ENCODE measurements around the gene MGST1.
"Not testable (repeated sequence)": the region's sequence is repeated elsewhere in the genome, so short reads cannot be mapped to it uniquely, and the experiment has no call there.

Gene MGST1

DNA sequence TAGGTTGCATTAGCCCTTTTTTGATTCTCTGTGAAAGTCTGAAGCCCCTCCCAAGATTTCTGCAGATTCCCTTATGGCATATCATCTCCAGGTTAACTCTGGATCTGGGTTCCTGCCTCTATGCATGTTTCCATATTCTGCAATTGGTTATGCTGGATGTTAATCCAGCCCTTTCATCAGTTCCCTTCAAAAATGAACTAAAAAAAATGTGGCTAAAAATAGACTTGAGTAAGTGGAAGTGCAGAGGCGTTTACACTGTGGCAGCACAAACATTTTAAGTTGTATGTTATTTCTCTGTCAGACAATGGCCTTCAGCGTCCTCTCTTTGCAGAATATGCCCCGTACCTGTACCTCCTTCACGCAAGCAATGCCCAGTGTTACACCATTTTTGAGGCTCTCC lies 11.4 kb downstream of the MGST1 start:
- no peak for DNase-seq

DNA sequence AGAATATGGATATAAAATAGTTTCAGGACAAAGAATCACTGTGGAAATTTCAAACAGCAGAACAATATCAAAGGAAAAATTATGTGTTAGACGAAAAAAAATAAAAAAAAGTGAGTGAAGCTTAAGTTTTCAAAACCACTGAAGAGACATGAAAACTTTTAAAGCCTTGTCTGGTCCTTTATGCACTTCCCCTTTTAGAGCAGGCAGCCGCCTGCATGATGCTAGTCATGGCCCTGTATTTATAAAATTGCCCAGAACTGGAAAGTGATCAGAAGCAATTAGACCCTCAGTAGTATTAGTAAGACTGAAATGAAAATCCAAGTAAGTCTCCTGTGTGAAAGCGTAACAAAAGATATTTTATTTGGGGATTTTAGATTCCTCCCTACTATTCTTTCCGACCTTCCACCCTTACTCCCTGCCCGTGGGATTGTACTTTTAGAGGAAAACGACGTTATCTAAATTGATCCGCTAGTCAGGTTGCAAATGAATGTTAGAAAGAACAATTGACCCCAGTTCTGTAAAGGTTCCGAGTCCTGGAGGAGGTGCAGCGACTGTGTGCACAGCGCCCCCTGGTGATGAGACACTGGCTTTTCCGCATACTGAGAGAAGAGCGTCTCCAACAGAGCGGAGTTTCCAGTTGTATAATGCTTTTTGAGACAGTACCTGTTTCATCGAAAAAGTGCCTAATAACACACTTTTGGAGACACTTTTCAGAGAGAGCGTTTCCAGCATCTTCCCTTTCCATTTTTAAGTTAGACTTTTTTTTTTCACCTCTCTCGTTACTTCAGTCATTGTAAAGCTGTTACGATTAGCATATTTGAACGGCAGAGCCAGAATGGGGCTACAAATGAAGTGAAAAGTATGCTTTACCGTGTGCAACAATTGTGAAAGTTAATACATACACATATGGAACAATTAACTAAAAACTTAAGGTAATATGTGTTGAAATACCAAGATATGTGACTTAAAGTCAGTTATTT lies 12.4 kb downstream of the MGST1 start:
- DNase-seq, result no peak

DNA sequence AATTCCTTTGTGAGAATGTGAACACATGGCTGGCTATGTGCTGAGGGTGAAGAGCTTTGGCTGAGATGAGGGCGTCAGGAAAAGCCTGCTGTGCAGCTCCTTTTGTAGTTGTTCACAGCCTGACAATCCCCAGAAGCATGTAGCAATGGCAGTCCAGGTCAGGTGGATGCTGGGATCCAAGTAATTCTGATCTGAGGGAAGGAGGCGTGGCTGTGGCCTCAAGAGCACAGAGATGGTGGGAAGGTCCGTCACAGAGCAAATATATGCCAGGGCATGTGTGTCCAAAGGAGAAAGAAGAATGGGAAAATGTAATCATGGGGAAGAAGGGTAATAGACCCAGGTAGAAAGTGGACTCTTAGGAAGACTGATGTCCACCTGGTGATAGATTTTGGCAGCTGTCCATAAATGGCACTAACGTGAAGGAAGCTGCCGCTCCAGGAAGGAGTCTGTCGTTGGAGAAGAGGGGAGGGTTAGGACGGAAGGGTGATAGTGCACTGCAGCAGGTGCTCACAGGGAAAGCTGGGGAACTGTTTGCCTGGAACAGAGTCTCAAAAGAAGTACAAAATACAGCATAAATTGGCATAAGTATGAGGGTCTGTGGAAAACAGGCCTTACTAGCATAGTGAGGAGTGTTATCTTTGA lies 13.8 kb downstream of the MGST1 start:
- no peak for DNase-seq

DNA sequence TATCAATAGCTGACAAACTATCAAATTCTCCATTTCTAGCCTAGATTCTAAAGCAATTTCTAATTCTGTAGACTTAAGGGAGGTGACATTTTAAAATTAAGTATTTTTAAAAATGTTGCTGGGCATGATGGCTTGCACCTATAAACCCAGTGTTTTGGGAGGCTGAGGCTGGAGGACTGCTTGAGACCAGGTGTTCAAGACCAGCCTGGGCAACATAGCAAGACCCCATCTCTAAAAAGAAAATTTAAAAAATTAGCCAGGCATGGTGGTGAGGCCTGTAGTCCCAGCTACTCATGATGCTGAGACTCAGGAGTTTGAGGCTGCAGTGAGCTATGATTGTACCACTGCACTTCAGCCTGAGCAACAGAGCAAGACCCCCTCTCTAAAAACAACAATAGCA lies 15.1 kb downstream of the MGST1 start:
- no peak for DNase-seq

DNA sequence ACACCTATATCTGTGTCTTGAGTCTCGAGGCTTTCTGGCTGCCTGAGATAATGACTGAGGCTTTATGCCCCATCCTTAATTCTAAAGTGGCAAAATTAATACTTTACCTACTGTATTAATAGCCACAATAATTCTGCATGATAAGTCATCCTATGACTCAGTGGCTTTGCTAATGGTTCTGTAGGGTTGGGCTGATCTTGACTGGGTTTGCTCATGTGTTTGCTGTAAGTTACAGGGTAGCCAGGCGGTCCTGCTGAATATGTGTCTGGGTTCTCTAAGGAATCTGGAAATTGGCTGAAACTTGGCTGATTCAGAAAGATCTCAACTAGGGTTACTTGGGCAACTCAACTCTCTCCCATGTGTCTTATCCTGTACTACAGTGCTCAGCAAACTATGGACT lies 21.7 kb downstream of the MGST1 start:
- DNase-seq, result no peak

DNA sequence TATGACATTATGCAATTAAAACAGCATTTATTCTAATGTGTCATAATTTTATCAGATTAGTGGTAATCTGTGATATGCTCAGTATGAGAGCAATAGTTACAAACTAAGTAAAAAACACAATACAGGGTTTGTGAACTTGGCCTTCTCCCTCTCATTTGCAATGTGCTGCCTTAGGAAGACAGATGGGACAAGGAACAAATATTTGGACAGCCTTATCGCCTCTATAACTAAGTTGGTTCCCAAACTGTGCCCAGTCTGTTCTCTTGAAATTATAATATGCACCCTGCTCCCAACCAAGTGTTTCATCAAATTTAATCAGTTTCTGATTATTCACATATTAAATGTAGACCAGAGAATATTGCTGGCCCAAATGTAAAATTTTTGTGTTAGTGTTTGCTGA lies 22.7 kb downstream of the MGST1 start:
- DNase-seq, result no peak

DNA sequence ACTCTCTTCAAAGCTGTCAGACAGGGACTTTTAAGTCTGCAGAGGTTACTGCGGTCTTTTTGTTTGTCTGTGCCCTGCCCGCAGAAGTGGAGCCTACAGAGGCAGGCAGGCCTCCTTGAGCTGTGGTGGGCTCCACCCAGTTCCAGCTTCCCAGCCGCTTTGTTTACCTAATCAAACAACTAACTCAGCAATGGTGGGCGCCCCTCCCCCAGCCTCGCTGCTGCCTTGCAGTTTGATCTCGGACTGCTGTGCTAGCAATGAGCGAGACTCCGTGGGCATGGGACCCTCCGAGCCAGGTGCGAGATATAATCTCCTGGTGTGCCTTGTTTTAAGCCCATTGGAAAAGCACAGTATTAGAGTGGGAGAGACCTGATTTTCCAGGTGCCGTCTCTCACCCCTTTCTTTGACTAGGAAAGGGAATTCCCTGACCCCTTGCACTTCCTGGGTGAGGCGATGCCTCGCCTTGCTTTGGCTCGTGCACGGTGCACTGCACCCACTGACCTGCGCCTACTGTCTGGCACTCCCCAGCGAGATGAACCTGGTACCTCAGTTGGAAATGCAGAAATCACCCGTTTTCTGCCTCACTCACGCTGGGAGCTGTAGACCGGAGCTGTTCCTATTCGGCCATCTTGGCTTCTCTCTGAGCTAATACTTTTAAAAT lies 35.3 kb downstream of the MGST1 start:
- DNase-seq, result not testable (repeated sequence)

DNA sequence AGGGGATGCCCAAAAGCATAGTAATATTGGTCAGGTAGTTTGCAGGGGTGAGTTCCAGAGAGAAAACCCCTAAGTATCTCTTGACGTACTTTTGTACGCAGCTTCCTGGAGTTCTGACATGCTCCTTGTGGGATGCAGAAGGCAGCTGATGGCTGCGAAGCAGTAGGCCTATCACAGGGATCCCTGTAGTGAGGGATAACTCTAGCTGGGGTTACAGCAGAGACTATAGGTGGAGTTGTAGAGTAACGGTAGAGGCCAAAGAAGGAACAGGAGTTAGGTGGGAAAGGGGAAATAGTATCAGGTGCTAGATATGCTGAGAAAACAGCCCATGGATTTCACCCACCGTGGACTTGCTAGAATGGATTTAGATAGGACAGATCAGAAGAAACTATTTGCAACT lies 37.3 kb downstream of the MGST1 start:
- no peak for DNase-seq

DNA sequence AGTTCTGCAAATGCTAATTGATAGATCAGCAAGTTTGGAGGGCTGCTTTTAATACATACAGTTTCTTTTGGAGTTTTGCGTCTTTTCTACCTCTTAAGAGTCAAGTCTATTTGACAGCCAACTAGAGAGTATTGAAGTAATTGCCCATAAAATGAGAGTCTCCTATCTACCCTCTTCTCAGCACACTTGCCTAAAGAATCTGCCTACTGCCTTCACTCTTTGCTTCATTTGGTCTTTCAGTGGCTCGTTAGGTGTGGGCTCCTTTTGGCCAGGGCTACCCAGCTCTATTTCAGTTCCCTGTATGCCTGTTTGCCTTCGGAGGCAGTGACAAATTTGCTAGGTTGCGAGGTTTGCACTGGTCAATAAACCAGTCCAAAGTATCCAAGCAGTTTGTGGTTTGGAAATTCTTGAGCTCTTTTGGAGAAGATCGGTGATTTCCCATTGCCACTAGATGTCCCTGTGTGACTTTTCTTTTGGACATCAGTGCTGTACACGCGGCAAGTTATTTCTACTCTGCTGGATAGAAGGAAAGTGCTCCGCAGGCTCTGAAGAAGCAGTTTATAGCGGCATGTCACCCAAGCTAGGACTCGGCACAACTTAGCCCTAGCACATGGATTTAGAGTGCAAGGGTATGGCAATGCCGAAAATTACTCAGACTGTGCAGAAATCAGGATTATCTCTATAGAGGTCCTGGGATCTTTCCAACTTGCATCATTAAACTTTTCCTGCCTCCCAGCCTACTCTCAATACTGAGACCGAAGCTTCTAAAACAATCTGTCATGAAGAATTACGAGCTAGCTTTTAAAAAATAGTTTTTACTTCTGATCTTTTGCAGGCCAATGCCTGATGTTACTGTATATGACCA lies 38.6 kb downstream of the MGST1 start:
- DNase-seq, result no peak

DNA sequence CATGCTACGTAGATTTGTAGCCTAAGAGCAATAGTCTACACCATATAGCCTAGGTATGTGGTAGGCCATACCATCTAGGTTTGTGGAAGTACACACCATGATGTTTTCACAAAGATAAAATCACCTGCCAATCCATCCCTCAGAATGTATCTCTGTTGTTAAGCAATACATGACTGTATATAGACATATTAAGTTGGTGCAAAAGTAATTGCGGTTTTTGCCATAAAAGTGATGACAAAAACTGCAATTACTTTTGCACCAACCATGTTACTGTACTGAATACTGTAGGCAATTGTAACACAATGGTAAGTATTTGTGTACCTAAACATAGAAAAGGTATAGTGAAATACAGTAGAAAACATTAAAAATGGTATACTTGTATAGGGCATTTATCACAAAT lies 40.5 kb downstream of the MGST1 start:
- no peak for DNase-seq

DNA sequence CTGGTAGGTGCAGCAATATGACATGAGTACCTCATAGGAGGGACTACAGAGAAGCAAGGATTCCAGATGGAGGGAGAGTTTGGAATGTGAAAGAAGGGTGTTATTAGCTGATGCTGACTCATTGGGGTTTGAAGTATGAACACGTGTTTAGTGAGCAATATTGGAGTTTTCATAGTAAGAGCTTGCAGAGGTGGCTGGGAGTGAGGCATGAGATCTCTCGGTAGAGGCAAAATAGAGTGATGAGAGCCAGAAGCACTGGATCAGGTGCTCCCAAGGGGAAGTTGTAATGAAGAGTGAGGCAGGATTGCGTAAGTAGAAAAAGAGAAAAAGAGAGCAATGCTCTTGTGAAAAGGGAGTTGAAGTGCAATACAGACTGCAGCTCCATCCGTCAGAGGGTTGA lies 42.1 kb downstream of the MGST1 start:
- no peak for DNase-seq

DNA sequence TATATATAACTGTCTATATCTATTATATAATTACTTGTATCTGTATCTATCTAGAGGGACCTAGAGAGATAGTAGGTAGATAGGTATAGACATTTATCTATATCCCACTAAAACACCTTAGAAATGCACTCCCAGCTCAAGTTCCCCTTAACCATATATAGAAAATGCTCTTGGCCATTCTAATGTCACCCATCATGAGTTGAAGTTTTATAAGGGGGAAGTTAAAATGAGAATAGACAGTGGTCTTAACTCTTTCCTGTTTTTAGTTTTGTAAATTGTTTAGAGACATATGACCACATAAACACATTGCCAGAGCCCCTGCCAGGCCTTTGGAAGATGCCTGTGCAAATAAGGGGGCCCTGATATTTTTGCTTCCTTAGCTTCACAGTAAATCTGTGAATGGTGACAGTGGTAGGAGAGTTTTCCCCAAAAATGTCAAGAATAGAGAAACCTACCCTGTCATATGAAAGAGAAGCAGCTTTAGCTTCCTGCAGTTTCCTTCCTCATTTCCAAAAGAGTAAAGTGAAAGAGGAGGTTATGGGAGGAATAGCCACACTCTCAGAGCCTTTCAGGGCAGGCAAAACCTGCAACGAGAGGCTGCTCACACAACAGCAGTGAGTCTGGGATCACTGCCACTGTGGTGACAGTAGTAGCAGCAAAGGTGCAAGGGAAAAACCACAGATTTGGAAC lies 45.5 kb downstream of the MGST1 start:
- no peak for DNase-seq

DNA sequence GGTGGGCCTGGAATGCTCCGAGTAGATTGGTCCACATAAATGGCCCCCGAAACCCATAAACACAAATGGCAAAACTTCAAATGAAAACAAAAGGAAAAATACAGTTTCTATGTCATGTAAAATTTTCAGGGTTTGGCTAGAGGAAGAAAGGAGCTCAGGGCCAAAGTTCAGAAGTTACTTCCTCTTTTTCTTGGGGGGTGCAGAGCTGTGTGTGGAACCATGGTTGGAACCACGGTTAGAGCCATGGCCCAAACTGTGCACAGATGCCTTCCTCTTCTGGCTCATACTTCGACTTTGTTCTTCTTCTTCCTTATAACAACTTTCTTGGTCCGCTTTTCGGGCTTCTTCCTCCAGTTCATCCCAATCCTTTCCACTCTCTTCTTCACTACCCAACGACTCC lies 51.7 kb downstream of the MGST1 start:
- no peak for DNase-seq

DNA sequence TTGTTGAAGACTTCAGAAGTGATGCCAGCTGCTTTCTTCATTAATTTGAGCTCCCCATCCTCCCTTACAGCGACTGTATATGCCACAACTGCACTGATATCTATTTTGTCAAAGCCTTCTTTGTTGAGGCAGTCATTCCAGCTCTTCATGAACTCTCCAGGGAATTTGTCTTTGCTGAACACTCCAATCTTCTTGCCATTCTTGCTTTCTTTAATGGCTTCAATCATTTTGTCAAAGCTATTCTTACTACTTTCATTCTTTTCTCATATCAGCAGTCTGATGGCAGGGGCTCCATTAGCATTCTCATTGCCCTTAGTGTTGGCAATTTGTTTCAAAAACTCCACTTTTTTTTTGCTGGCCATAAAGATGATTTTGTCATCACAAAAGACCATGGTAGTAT lies 54.4 kb downstream of the MGST1 start:
- not testable (repeated sequence) for DNase-seq

DNA sequence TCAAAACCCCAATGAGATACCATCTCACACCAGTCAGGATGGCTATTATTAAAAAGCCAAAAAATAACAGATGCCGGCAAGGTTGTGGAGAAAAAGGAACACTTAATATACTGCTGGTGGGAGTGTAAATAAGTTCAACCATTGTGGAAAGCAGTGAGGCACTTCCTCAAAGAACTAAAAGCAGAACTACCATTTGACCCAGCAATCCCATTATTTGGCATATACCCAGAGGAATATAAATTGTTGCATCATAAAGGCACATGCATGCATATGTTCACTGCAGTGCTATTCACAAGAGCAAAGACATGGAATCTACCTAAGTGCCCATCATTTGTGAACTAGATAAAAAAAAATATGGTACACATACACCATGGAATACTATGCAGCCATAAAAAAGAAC lies 59.9 kb downstream of the MGST1 start:
- no peak for DNase-seq

Measured in NCI-H226 (cell line).